GM12874 (cell line): ENCODE measurements around the gene ROBO1.

Experiments used
- CTCF ChIP-seq: IDR thresholded peaks from 2 replicates; pipeline ENCODE4 v1.5.1; 2011; ENCODE audit warnings: low read depth, mild to moderate bottlenecking, control low read depth, low read length, moderate library complexity; ENCODE audit not compliant: insufficient read depth

The ROBO1 gene

GRCh38 chr3:78887029-78887428, 880.8 kb downstream of the ROBO1 start:
- no peak for TF ChIP-seq CTCF

- no peak for TF ChIP-seq CTCF
Measured at GRCh38 chr3:78882251-78882650, 885.5 kb downstream of the ROBO1 start.

- TF ChIP-seq CTCF = no peak
Measured at GRCh38 chr3:78881501-78881900, 886.3 kb downstream of the ROBO1 start.

- TF ChIP-seq CTCF = no peak
Measured at GRCh38 chr3:78880603-78881461, 887.0 kb downstream of the ROBO1 start.

GRCh38 chr3:78879295-78879860, 888.4 kb downstream of the ROBO1 start:
- no peak for TF ChIP-seq CTCF

GRCh38 chr3:78878789-78879188, 889.0 kb downstream of the ROBO1 start:
- no peak for TF ChIP-seq CTCF

GRCh38 chr3:78878011-78878410, 889.8 kb downstream of the ROBO1 start:
- TF ChIP-seq CTCF = no peak
